Ascending aorta (tissue), 2 donors: ENCODE results near the gene CFAP54. TPM values are rescaled to one million over a fixed set of nuclear protein-coding genes. Genes with fewer than 3 reads are reported as not detected.
"Not testable (repeated sequence)": the region's sequence is repeated elsewhere in the genome, so short reads cannot be mapped to it uniquely, and the experiment has no call there.

Source experiments
- DNase-seq, 2 donors: peaks; one replicate each; pipeline ENCODE4 v3.0.0-alpha.2; 2019; ENCODE audit warnings: low spot score in 2 of 2
- H3K27ac ChIP-seq, 2 donors: fragments of 200-600 bp; sonication (generic); one replicate each; pipeline ENCODE4 v1.5.1; 2016 to 2017; ENCODE audit warnings: mild to moderate bottlenecking in 1 of 2
- H3K27me3 ChIP-seq: fragments of 200-600 bp; sonication (generic); one replicate; pipeline ENCODE4 v1.5.1; 2017
- H3K36me3 ChIP-seq, 2 donors: fragments of 200-600 bp; sonication (generic); one replicate each; pipeline ENCODE4 v1.5.1; 2016
- H3K4me1 ChIP-seq, 2 donors: fragments of 200-600 bp; sonication (generic); one replicate each; pipeline ENCODE4 v1.5.1; 2016 to 2017; ENCODE audit warnings: mild to moderate bottlenecking in 1 of 2
- H3K4me3 ChIP-seq, 2 donors: fragments of 200-600 bp; sonication (generic); one replicate each; pipeline ENCODE4 v1.5.1; 2016 to 2017; ENCODE audit warnings: mild to moderate bottlenecking in 1 of 2
- H3K9me3 ChIP-seq, 2 donors: fragments of 200-600 bp; sonication (generic); one replicate each; pipeline ENCODE4 v1.5.1; 2016
- intact Hi-C: fragments of 100-400 bp; cut with DNase I; formaldehyde crosslinking; loops from one replicate; pipeline ENCODE4 v1.15.1; 2023
- total RNA-seq: library from RNA; depleted of rRNA; stranded (reverse); fragments of >200 nt; gene quantifications from one replicate; pipeline ENCODE4 v1.1.0, GENCODE V29; 2016
- TF ChIP-seq, protein P1 (sequence below), 3 experiments: fragments of 200-600 bp in 2 of 3; fragments of 450-650 bp in 1 of 3; sonication (generic) in 2 of 3; IDR thresholded peaks; one replicate each; pipeline ENCODE4 v1.5.1; 2016 to 2019; ENCODE audit warnings: antibody characterized with exemption in 3 of 3, mild to moderate bottlenecking in 1 of 3, moderate library complexity in 1 of 3

CFAP54 gene
- total RNA-seq, 1 donor from 2014 or later = not detected

DNA sequence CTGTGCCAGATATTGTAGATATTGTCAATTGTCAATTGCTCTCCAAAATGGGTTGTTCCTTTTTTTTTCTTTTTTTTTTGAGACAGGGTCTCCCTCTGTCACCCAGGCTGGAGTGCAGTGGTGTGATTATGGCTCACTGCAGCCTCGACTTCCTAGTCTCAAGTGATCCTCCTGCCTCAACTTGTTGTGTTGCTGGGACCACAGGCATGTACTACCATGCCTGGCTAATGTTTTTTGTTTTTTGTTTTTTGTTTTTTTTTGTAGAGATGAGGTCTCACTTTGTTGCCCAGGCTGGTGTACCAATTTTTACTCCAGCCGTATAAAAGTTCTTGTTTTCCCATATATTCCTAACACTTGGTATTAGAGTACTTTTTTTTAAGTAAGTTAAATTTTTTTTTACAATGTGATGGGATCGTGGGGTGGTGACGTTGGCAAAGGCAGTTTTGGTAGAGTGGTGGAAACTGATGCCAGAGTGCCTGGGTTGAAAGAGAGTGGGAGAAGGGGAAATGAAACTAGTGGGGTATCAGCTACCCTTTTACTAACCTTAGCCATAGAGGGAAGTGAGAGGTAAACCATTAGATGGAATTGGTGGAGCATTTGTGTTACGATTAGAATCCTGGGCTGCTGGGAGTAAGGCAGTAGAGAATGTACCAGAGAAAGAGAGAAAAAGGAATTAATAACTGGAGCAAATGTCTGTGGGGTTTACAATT lies 33.0 kb upstream of the CFAP54 start:
- no peak overlapping the region for H3K4me3 ChIP-seq
- H3K27ac ChIP-seq = no peak overlapping the region
- DNase-seq = no peak
- no peaks in the 10 kb centered on the region for H3K27me3 ChIP-seq
- no peaks in the 10 kb centered on the region for H3K4me1 ChIP-seq
- intact Hi-C loops = no loop called here
- no peaks in the 10 kb centered on the region for H3K36me3 ChIP-seq
- TF ChIP-seq, protein P1, sequence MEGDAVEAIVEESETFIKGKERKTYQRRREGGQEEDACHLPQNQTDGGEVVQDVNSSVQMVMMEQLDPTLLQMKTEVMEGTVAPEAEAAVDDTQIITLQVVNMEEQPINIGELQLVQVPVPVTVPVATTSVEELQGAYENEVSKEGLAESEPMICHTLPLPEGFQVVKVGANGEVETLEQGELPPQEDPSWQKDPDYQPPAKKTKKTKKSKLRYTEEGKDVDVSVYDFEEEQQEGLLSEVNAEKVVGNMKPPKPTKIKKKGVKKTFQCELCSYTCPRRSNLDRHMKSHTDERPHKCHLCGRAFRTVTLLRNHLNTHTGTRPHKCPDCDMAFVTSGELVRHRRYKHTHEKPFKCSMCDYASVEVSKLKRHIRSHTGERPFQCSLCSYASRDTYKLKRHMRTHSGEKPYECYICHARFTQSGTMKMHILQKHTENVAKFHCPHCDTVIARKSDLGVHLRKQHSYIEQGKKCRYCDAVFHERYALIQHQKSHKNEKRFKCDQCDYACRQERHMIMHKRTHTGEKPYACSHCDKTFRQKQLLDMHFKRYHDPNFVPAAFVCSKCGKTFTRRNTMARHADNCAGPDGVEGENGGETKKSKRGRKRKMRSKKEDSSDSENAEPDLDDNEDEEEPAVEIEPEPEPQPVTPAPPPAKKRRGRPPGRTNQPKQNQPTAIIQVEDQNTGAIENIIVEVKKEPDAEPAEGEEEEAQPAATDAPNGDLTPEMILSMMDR (IDR thresholded peaks at IDR 0.05) = no peak
- no peaks in the 10 kb centered on the region for H3K9me3 ChIP-seq

DNA sequence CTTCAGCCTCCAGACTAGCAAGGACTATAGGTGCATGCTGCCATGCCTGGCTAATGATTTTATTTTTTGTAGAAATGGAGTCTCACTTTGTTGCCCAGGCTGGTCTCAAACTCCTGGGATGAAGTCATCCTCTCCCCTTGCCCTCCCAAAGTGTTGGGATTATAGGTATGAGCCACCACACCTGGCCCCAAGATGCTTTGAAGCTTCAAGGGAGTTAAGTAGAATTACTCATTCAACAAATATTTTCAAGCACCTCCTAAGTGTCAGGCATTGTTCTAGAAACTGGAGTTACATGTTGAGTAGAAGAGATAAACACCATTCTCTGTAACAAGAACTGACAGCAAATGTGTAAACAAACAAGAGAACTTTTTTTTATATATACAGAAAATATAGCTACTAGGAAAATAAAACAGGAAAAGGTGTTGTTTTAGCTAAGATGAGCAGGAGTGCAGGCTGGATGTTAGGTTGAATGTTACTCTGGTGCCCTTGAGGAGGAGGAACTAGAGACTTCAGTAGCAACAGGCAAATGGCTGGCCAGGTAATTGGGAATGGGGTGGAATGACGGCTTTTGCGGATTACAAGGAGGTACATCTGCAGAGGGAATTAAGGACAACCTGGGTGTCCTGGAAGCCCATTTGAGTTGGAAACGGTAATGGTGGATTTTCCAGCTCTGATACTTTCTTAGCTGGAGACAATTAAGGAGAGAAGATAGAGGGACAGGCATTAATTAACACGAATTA lies 32.0 kb upstream of the CFAP54 start:
- intact Hi-C loops = no loop called here
- Histone ChIP-seq H3K27ac (no peak overlapping the region), H3K27me3 (no peaks in the 10 kb centered on the region), H3K4me1 (no peaks in the 10 kb centered on the region), H3K4me3 (no peak overlapping the region), H3K9me3 (no peaks in the 10 kb centered on the region), H3K36me3 (no peaks in the 10 kb centered on the region)
- DNase-seq = no peak
- TF ChIP-seq, protein P1 (IDR thresholded peaks at IDR 0.05) = no peak

DNA sequence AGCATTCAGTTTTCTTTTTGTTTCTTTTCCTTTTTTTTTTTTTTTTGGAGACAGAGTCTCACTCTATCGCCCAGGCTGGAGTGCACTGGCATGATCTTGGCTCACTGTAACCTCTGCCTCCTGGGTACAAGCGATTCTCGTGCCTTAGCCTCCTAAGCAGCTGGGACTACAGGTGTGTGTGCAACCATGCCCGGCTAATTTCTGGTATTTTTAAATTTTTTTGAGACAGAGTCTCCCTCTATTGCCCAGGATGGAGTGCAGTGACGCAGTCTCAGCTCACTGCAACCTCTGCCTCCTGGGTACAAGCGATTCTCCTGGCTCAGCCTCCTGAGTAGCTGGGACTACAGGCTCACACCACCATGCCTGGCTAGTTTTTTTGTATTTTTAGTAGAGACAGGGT lies 30.1 kb upstream of the CFAP54 start:
- H3K4me3 ChIP-seq, H3K4me1 ChIP-seq, DNase-seq, H3K9me3 ChIP-seq, intact Hi-C loops, H3K27ac ChIP-seq, H3K27me3 ChIP-seq, H3K36me3 ChIP-seq: not testable (repeated sequence)

DNA sequence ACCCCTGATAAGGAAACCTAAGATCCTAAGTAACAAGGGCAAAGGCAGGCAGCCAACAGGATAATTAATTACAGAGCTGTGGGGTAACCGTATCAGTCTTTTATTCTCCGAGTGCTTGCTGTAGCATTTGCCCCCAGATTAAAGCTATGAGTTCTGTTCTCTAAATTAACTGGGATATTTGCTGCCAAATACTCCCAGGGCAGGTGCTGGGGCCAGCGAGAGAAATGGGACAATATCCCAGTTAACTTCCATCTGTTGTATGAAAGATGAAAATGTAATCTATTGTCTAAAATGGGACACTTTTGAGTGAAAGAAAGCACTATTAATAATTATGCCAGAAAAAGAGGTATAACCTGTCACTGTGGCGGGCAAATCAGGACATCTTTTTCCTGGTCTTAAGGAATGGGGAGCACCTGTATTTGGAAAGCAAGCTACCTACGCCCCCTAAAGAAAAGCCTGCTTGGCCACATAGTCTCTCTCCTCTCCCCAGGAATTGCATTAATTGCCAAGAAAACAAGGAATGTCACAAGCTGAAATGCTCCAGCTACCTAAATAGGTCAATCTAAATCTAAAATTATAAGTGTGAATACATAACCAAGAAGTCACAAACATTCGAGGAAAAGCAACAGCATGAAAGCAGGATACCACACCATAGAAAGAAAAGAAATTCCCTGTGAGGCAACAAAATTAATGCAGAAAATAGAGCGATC lies 26.7 kb upstream of the CFAP54 start:
- no peak overlapping the region for H3K27ac ChIP-seq
- intact Hi-C loops = no loop called here
- TF ChIP-seq, protein P1 (IDR thresholded peaks at IDR 0.05) = no peak
- H3K4me1 ChIP-seq = no peaks in the 10 kb centered on the region
- no peak overlapping the region for H3K4me3 ChIP-seq
- H3K9me3 ChIP-seq = no peaks in the 10 kb centered on the region
- no peaks in the 10 kb centered on the region for H3K27me3 ChIP-seq
- H3K36me3 ChIP-seq = no peaks in the 10 kb centered on the region
- no peak for DNase-seq

DNA sequence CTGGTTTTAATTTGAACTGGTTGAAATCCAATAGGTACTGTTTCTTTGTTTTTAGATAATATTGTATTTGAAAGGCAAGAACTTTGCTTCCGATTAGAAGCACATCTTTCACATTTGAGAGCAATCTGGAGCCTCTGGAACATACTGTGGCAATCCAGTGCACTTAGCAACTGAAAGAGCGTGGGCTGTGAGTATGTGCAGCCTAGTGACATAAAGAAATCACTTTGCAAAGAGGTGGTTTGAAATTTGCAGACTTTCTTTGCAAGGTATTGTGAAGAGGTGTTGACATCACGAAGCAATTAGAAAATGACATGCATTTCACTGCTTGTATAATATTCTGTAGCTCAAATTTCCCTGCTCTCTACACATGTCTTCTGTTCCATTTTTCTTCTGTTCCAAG lies 23.5 kb upstream of the CFAP54 start:
- no peaks in the 10 kb centered on the region for H3K4me1 ChIP-seq
- no peaks in the 10 kb centered on the region for H3K9me3 ChIP-seq
- TF ChIP-seq, protein P1 (IDR thresholded peaks at IDR 0.05) = no peak
- DNase-seq = no peak
- no peak overlapping the region for H3K27ac ChIP-seq
- no peaks in the 10 kb centered on the region for H3K36me3 ChIP-seq
- intact Hi-C loops = no loop called here
- no peak overlapping the region for H3K4me3 ChIP-seq
- H3K27me3 ChIP-seq = no peaks in the 10 kb centered on the region
